ENCODE results near the gene GPALPP1.
"Not testable (repeated sequence)": the region's sequence is repeated elsewhere in the genome, so short reads cannot be mapped to it uniquely, and the experiment has no call there.

The GPALPP1 gene

DNA sequence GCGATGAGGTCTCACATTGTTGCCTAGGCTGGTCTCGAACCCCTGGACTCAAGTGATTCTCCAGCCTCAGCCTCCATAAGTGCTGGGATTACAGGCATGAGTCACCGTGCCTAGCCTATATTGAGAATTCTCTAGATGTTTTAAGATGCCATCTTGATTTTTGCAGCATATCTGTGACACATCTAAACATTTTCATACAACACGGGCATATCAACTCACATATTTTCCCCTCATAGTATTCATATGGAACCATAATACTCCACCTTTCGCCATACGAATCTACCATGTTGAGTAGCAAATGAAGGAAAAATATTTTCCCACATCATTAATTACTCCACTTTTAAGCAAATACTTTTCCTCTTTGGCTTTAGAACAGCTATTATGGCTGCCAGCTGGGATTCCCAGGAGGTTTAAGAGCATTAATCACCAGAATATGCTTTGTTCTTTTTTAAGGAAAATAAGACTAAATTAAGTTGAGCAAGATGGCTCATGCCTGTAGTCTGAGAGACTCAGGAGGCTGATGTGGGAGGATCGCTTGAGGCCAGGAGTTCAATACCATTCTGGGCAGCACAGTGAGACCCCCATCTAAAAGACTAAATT is 74.0 kb downstream of the GPALPP1 start:
- TF ChIP-seq, protein P1, sequence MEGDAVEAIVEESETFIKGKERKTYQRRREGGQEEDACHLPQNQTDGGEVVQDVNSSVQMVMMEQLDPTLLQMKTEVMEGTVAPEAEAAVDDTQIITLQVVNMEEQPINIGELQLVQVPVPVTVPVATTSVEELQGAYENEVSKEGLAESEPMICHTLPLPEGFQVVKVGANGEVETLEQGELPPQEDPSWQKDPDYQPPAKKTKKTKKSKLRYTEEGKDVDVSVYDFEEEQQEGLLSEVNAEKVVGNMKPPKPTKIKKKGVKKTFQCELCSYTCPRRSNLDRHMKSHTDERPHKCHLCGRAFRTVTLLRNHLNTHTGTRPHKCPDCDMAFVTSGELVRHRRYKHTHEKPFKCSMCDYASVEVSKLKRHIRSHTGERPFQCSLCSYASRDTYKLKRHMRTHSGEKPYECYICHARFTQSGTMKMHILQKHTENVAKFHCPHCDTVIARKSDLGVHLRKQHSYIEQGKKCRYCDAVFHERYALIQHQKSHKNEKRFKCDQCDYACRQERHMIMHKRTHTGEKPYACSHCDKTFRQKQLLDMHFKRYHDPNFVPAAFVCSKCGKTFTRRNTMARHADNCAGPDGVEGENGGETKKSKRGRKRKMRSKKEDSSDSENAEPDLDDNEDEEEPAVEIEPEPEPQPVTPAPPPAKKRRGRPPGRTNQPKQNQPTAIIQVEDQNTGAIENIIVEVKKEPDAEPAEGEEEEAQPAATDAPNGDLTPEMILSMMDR (IDR thresholded peaks at IDR 0.05) = no peak
- no peak overlapping the region for H3K27ac ChIP-seq
- no peak for DNase-seq (ENCODE audit: low spot score)
- H3K4me3 ChIP-seq = no peak overlapping the region

DNA sequence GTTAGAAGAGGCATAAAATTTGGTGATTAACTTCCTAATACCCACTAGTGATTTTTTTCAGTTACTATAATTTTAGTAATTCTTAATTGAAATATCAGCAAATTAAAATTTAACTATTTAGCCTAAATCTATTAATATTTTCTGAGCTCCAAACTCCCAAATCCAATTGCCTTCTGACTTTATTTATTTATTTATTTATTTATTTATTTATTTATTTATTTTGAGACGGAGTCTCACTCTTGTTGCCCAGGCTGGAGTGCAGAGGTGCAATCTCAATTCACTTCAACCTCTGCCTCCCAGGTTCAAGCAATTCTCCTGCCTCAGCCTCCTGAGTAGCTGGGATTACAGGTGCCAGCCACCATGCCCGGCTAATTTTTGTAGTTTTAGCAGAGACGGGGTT is 74.6 kb downstream of the GPALPP1 start:
- H3K4me3 ChIP-seq; H3K27ac ChIP-seq; DNase-seq (ENCODE audit: low spot score): not testable (repeated sequence)

DNA sequence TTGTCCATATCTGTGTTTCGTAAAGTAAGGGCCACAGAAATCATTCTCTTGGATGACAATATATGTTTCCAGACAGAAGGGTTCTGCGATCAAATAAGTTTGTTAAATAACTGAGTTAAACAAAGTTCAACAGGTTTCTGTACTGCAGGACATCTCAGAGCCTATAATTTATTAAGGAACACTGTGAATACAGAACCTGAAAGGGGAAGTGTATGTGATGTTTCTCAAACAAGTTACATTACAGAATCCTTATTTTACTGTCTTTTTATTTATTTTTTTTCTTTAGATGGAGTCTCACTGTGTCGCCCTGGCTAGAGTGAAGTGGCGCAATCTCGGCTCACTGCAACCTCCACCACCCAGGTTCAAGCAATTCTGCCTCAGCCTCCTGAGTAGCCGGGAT is 75.6 kb downstream of the GPALPP1 start:
- DNase-seq (ENCODE audit: low spot score) = no peak
- TF ChIP-seq, protein P1 (IDR thresholded peaks at IDR 0.05) = no peak
- no peak overlapping the region for H3K27ac ChIP-seq
- no peak overlapping the region for H3K4me3 ChIP-seq

GRCh38 chr13:45068036-45069001 is 79.0 kb downstream of the GPALPP1 start:
- Histone ChIP-seq H3K27ac (no peak overlapping the region), H3K4me3 (no peak overlapping the region)
- TF ChIP-seq, protein P1 (IDR thresholded peaks at IDR 0.05) = no peak
- no peak for DNase-seq (ENCODE audit: low spot score)

- TF ChIP-seq, protein P1 (IDR thresholded peaks at IDR 0.05) = no peak
- no peak for DNase-seq (ENCODE audit: low spot score)
- Histone ChIP-seq H3K4me3 (no peak overlapping the region), H3K27ac (no peak overlapping the region)
Measured at GRCh38 chr13:45073809-45074208, 84.5 kb downstream of the GPALPP1 start.

DNA sequence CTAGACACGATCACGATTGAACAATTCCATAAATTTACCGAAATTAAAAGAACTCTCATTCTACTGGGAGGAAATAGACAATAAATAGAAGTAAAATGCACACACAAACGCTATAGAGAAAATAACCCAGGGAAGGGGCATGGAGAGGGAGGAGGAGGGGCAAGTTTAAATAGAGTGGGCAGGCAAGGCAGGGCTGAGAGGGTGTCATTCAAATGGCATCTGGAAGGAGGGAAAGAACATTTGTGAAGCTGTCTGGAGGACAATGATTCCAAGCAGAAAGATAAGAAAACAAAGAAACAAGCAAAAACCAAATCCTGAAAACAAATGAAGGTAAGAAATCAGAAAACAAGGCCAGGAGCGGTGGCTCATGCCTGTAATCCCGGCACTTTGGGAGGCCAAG is 85.4 kb downstream of the GPALPP1 start:
- Histone ChIP-seq H3K27ac (no peak overlapping the region), H3K4me3 (no peak overlapping the region)
- DNase-seq (ENCODE audit: low spot score) = no peak
- TF ChIP-seq, protein P1 (IDR thresholded peaks at IDR 0.05) = no peak

DNA sequence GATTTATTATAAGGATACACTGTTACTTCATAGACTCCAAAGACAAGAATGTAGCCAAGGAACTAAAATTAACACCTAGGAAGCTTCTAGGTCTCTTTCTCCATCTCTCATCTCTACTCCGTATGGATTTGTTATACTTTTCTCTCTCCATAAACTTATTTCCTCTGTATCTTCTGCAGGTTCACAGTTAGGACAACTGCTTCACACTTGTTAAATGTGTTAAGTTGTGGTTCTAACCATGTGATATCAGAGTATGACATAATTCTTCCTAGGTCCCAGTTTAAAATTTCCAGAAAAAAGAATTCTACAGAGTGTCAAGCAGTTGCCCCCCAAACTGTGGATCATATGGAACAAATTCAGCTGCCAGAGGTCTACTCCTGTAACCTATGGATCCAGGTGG is 88.7 kb downstream of the GPALPP1 start:
- H3K4me3 ChIP-seq = no peak overlapping the region
- TF ChIP-seq, protein P1 (IDR thresholded peaks at IDR 0.05) = no peak
- H3K27ac ChIP-seq = no peak overlapping the region
- no peak for DNase-seq (ENCODE audit: low spot score)
